Measurements from ENCODE around the gene ACAA2. TPM values are rescaled to one million over a fixed set of nuclear protein-coding genes. Genes with fewer than 3 reads are reported as not detected.
"Not testable (repeated sequence)": the region's sequence is repeated elsewhere in the genome, so short reads cannot be mapped to it uniquely, and the experiment has no call there.

Gene ACAA2
- polyA plus RNA-seq, 2 of the 4 experiments (the other 2 are of a cell fraction): 30.9 to 47.5 TPM

DNA sequence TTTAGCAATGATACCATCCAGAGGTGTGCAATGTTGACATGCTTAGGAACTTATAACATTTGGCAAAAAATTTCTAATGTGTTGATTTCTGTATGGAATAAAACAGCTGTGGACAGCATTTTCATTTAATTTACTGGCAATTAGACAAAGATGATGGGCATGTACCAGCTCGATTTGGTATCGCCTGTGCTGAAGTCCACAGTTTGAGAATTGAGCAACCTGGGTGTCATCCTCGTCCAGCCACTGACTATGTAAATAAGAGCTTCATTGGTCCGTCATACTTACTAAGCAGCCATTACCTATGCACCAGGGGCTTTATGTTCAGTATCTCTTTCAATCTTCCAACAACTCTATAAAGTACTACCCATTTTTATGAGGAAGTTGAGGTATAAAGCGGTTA is 24.6 kb upstream of the ACAA2 start (continued):
- TF ChIP-seq ZNF302 (CRISPR knock-in tag; IDR thresholded peaks at IDR 0.05): no peak
- TF ChIP-seq ZC3H11A (IDR thresholded peaks at IDR 0.05): no peak
- no peak for TF ChIP-seq RCOR1 (IDR thresholded peaks at IDR 0.05; ENCODE audit: low read depth, low read length)

DNA sequence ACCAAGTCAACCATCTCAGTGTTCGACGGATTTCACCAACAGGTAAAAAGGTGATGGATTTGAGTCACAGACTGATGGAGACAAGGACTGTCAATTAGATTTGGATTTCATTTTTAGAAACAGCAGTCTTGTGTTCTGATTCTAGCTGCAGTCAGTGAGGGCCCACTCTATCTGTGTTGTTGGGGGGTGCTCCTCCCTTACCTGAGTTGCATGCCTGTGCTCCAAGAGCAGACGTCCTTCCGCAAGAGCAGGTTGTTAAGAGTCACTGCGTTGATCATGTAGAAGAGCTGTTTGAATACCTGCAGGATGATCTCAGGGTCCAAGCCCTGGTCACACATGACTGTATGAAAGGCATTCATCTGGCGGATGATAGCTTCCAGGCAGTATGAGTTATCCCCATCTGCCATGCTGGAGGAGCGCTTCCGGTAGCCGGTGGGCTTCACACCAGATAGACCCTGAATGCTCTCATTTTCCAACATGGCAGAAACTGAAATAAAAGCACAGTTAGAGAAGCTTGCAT is 24.0 kb upstream of the ACAA2 start:
- not testable (repeated sequence) for ATAC-seq; DNase-seq (ENCODE audit: low read depth in 1 of 2, low spot score in 1 of 2); H3K4me3 ChIP-seq; H3K9me3 ChIP-seq; H3K4me2 ChIP-seq; H3K27ac ChIP-seq; FAIRE-seq
- 91% methylated on average over 9 of the region's 9 CpGs for WGBS (ENCODE audit: missing lambda C conversion rate)
- ChIA-PET POLR2A (interaction anchor here (0.5 kb wide), 1 partner anchor 9 kb away, joined by 6 read pairs; no protein-coding TSS in a partner anchor), CTCF (interaction anchor here (0.8 to 1.0 kb wide), 2 partner anchors 13 to 21 kb away, joined by 4 to 5 read pairs; no protein-coding TSS in a partner anchor)
- H3K4me1 ChIP-seq: peaks cover 48% of the 10 kb centered on the region

- Histone ChIP-seq H3K4me1 (peaks cover 48% of the 10 kb centered on the region), H3K4me3 (0 out of 3 replicates have a peak overlapping the region, but pooled peaks have one; percentile 8), H3K9me3 (peaks cover 2% of the 10 kb centered on the region; the same call in 1 of the 3 replicates), H3K27ac (peak overlapping the region; percentile 67 to 75), H3K4me2 (peak overlapping the region; percentile 79)
- ChIA-PET POLR2A (no interaction called here), CTCF (interaction anchor here (1.8 to 2.0 kb wide), 2 partner anchors 24 to 183 kb away, joined by 3 to 16 read pairs; no protein-coding TSS in a partner anchor)
- peak; percentile 36 to 61; a peak in 3 of 6 replicates for ATAC-seq
- no peak for DNase-seq (ENCODE audit: low read depth in 1 of 2, low spot score in 1 of 2)
- WGBS (ENCODE audit: missing lambda C conversion rate): 3% methylated on average over 2 of the region's 2 CpGs
- no peak for FAIRE-seq
- TF ChIP-seq KDM5A (IDR thresholded peaks at IDR 0.05) (no peak), ESRRA (IDR thresholded peaks at IDR 0.05; ENCODE audit: borderline replicate concordance, low read length) (no peak), NFE2L2 (conservative IDR thresholded peaks at IDR 0.05; ENCODE audit: low read length) (no peak), RNF2 (IDR thresholded peaks at IDR 0.05; ENCODE audit: borderline replicate concordance, low read depth) (no peak), BHLHE40 (IDR thresholded peaks at IDR 0.05; ENCODE audit: low read depth, low read length) (no peak), TP53 (CRISPR knock-in tag; IDR thresholded peaks at IDR 0.05) (no peak), HEYL (CRISPR knock-in tag; IDR thresholded peaks at IDR 0.05) (no peak), KDM1A (IDR thresholded peaks at IDR 0.05; ENCODE audit: low read depth) (no peak), EHMT2 (IDR thresholded peaks at IDR 0.05; ENCODE audit: low read depth) (no peak)
These were observed 22.1 kb upstream of the ACAA2 start for GRCh38 chr18:49835405-49835804.

GRCh38 chr18:49834258-49834657 is 20.9 kb upstream of the ACAA2 start:
- no peak for TF ChIP-seq ZNF302 (CRISPR knock-in tag; IDR thresholded peaks at IDR 0.05)
- no peak for TF ChIP-seq HOXB13 (CRISPR knock-in tag; IDR thresholded peaks at IDR 0.05; ENCODE audit: low read depth)
- no peak for TF ChIP-seq POLR2A (IDR thresholded peaks at IDR 0.05; ENCODE audit: low read length)
- no peak for TF ChIP-seq FOXS1 (CRISPR knock-in tag; IDR thresholded peaks at IDR 0.05)
- no peak for TF ChIP-seq CEBPB (IDR thresholded peaks at IDR 0.05)
- no peak for TF ChIP-seq HOXA7 (CRISPR knock-in tag; IDR thresholded peaks at IDR 0.05)
- no peak for TF ChIP-seq CTCF (IDR thresholded peaks at IDR 0.05)
- TF ChIP-seq RARB (CRISPR knock-in tag; IDR thresholded peaks at IDR 0.05): no peak
- no peak for TF ChIP-seq RNF2 (IDR thresholded peaks at IDR 0.05; ENCODE audit: borderline replicate concordance, low read depth)
- no peak for TF ChIP-seq HEYL (CRISPR knock-in tag; IDR thresholded peaks at IDR 0.05)
- TF ChIP-seq ATOH8 (CRISPR knock-in tag; IDR thresholded peaks at IDR 0.05; ENCODE audit: low read depth): no peak
- no peak for TF ChIP-seq ESRRA (IDR thresholded peaks at IDR 0.05; ENCODE audit: borderline replicate concordance, low read length)
- TF ChIP-seq CHD4 (IDR thresholded peaks at IDR 0.05; ENCODE audit: borderline replicate concordance): no peak
- no peak for TF ChIP-seq POLR2AphosphoS2 (conservative IDR thresholded peaks at IDR 0.05; ENCODE audit: low read length)
- no peak for TF ChIP-seq FOSB (CRISPR knock-in tag; IDR thresholded peaks at IDR 0.05)
- peak overlapping the region; percentile 79; the same call in 1 of the 3 replicates for H3K4me2 ChIP-seq
- no peak for DNase-seq (ENCODE audit: low read depth in 1 of 2, low spot score in 1 of 2)
- H3K4me1 ChIP-seq: peaks cover 44% of the 10 kb centered on the region
- peaks cover 10% of the 10 kb centered on the region; the same call in 2 of the 3 replicates for H3K9me3 ChIP-seq
- no peak for ATAC-seq
- no peak for FAIRE-seq
- ChIA-PET POLR2A (interaction anchor here (1.0 kb wide), 1 partner anchor 10 kb away, joined by 3 read pairs; no protein-coding TSS in a partner anchor), CTCF (interaction anchor here (1.8 to 2.0 kb wide), 2 partner anchors 25 to 182 kb away, joined by 3 to 16 read pairs; no protein-coding TSS in a partner anchor)
- H3K27ac ChIP-seq: peak overlapping the region; percentile 43 to 81
- no peak overlapping the region for H3K4me3 ChIP-seq
- WGBS (ENCODE audit: missing lambda C conversion rate): 81% methylated on average over 3 of the region's 3 CpGs

Data from A549 (cell line).